Nephron (organoid): ENCODE data around the gene PLXNB3.

Experiments
- H3K27ac Mint-ChIP-seq, 3 experiments: 2 replicates each; pipeline ENCODE4 v1.8.0; 2020; ENCODE audit warnings: mixed read lengths in 3 of 3, mild to moderate bottlenecking in 2 of 3, moderate library complexity in 1 of 3
- H3K27me3 Mint-ChIP-seq: 2 replicates; pipeline ENCODE4 v1.8.0; 2021; ENCODE audit warnings: low read depth, mild to moderate bottlenecking, moderate library complexity, mixed read lengths
- H3K36me3 Mint-ChIP-seq: 2 replicates; pipeline ENCODE4 v1.8.0; 2020; ENCODE audit warnings: low read depth, mixed read lengths
- H3K4me1 Mint-ChIP-seq: 2 replicates; pipeline ENCODE4 v1.8.0; 2020; ENCODE audit warnings: mixed read lengths
- H3K4me3 Mint-ChIP-seq, 3 experiments: 2 replicates each; pipeline ENCODE4 v1.8.0; 2020; ENCODE audit warnings: mild to moderate bottlenecking in 3 of 3, mixed read lengths in 3 of 3, moderate library complexity in 2 of 3
- H3K9me3 Mint-ChIP-seq: 2 replicates; pipeline ENCODE4 v1.8.0; 2020; ENCODE audit warnings: mixed read lengths
- CTCF ChIP-seq, 3 experiments: fragments of 200-600 bp; sonication (generic); IDR thresholded peaks; one replicate each; pipeline ENCODE4 v1.5.0; 2021; ENCODE audit warnings: antibody characterized with exemption in 3 of 3; ENCODE audit not compliant: unreplicated experiment in 3 of 3

The PLXNB3 gene

DNA sequence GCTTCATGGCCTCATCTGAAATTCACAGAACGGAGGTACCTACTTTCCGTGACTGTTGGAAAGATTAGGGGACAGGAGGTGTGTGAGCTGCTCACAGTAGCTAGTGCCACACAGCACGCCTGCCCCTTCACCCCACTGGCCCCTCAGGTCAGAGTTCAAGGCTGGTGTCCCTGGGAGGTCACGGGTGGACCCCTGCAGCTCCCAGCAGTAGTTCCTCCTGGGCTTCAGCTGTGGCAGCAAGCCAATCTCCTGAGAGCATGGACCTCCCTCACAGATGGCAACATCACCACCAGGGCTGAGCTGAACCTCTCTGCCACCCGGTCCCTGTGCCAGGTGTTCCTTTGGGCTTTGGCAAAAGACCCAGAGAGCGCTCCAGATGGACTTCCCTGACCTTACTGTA lies 28.3 kb downstream of the PLXNB3 start:
- peak overlapping the region; percentile 30 to 95 (median 90) for H3K4me3 Mint-ChIP-seq
- H3K27ac Mint-ChIP-seq, result no peak overlapping the region
- peaks cover 8% of the 10 kb centered on the region for H3K9me3 Mint-ChIP-seq
- no peaks in the 10 kb centered on the region for H3K27me3 Mint-ChIP-seq
- H3K4me1 Mint-ChIP-seq, result peaks cover 8% of the 10 kb centered on the region
- peaks cover 9% of the 10 kb centered on the region for H3K36me3 Mint-ChIP-seq
- TF ChIP-seq CTCF (IDR thresholded peaks at IDR 0.05; ENCODE audit: unreplicated experiment in 3 of 3), result no peak

DNA sequence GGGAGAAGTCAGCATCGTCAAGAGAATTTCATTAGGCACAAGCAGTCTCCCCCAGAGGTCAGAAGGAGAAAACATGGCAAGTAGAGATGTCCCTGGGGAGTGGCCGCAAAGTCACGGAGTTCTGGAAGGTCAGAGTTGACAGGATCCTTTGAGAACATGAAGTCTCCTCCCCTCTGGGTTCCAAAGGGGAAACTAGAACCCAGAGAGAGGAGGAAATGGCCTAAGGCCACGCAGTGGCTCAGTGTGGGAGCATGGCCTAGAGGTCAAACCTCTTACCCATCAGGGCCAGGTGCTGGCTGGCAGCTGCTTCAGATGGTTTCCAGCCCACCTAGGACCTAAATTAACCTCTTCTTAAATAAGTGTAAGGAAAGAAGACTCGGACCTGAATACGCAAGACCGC lies 29.2 kb downstream of the PLXNB3 start:
- H3K4me1 Mint-ChIP-seq, result peaks cover 8% of the 10 kb centered on the region
- no peak for TF ChIP-seq CTCF (IDR thresholded peaks at IDR 0.05; ENCODE audit: unreplicated experiment in 3 of 3)
- peaks cover 8% of the 10 kb centered on the region for H3K9me3 Mint-ChIP-seq
- H3K27me3 Mint-ChIP-seq, result no peaks in the 10 kb centered on the region
- peak overlapping the region; percentile 90 to 95 (median 93) for H3K4me3 Mint-ChIP-seq
- H3K27ac Mint-ChIP-seq, result peak overlapping the region; percentile 51 to 93 (median 70)
- peaks cover 8% of the 10 kb centered on the region for H3K36me3 Mint-ChIP-seq

DNA sequence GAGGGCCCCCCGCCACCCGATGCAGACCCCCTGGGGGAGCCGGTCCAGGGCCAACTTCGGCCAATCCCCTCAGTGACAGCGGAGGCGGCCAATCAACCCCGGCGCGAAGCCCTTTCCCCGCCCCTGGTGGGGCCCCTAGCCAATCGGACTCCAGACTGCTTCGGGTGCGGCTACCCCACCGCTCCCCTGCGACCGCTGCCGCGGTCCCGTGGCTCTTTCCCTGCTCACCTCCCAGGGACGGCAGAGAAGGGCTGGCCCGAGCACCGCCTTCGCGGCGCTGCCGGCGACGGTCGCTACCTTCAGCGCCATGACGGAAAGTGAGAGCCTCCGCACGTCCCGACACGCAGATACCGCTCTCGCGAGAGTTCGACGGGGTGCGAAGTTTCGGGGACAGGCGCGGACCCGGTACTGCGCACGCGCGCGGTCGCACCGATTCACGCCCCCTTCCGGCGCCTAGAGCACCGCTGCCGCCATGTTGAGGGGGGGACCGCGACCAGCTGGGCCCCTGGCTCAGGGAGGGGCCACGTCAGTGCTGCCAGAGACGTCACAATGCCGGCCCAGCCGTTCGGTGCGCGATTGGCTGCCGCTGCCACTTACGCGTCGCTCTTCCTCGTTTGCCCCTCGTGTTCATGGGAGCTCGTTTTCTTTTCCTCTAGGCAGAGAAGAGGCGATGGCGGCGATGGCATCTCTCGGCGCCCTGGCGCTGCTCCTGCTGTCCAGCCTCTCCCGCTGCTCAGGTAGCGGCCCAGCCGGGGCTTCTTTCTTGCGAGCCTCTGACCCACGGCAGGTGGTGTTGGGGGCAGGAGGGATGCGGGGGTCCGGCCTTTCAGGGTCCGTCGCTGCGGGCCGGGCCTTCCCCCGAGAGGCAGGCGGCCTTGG lies 30.2 kb downstream of the PLXNB3 start, which contains the start of the genes IDH3G and SSR4:
Gene IDH3G, minus strand, starts transcription at position 358 of the 879 bp plus-strand sequence. Its CDS starts 49 bp downstream, at position 309.
Gene SSR4, plus strand, starts transcription at position 651 of the 879 bp plus-strand sequence. Its CDS starts 20 bp downstream, at position 671.
- TF ChIP-seq CTCF (IDR thresholded peaks at IDR 0.05; ENCODE audit: unreplicated experiment in 3 of 3), result no peak
- H3K27me3 Mint-ChIP-seq, result no peaks in the 10 kb centered on the region
- H3K36me3 Mint-ChIP-seq, result peaks cover 14% of the 10 kb centered on the region
- H3K9me3 Mint-ChIP-seq, result peaks cover 8% of the 10 kb centered on the region
- peak within 1 kb of the TSS; percentile 85 to 96 (median 93) for H3K27ac Mint-ChIP-seq
- H3K4me1 Mint-ChIP-seq, result peaks cover 8% of the 10 kb centered on the region
- peak within 1 kb of the TSS; percentile 90 to 95 (median 93) for H3K4me3 Mint-ChIP-seq

DNA sequence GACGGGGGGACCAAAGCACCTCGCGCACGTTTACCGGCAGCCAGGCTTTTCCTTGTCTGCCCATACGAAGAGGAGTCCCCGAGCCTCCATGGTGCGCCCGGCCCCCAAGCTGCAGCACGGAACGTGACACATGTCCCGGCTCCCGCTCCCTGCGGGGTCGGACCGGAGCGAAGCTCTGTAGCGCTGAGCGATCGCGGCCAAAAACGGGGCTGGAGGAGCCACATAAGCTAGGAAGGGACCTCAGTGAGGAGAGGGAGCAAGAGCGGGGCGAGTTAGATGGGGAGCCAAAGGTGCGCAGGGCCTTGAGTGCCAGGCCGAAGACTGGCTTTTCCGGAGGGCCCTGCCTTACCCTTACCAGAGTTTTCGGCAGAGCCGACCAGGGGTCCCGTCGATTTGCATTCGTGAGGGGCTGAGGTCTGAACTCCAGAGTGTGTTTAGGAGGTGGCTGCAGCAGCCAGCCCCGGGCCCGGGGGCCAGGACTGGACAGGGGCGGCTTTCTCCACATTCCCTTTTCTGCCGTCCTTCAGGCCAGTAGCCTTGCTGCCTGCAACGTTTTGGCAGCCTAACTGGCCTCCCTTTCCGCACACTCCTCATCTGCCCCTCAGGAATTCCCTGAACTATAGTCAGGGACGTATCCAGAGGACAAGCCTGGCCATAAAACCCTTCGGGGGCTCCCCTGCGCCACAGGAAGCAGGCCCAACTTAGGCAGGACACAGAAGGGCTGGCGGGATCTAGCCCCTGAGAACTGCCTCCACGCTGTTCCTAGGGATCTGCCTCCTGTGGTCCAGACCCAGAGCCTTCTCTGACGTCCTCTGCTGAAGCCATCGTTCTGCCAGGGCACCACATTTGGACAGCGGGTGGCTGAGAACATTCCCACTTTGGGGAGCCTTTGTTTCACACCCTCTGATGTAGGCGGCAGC lies 31.1 kb downstream of the PLXNB3 start:
- Mint-ChIP-seq H3K4me1 (peaks cover 8% of the 10 kb centered on the region), H3K9me3 (peaks cover 8% of the 10 kb centered on the region), H3K36me3 (peaks cover 14% of the 10 kb centered on the region), H3K4me3 (peak overlapping the region; percentile 90 to 95 (median 93)), H3K27ac (peak overlapping the region; percentile 31 to 85 (median 60)), H3K27me3 (no peaks in the 10 kb centered on the region)
- no peak for TF ChIP-seq CTCF (IDR thresholded peaks at IDR 0.05; ENCODE audit: unreplicated experiment in 3 of 3)

GRCh38 chrX:153797415-153798015 lies 33.5 kb downstream of the PLXNB3 start:
- TF ChIP-seq CTCF (IDR thresholded peaks at IDR 0.05; ENCODE audit: unreplicated experiment in 3 of 3), result no peak
- Mint-ChIP-seq H3K4me3 (no peak overlapping the region), H3K9me3 (peaks cover 8% of the 10 kb centered on the region), H3K36me3 (peaks cover 10% of the 10 kb centered on the region), H3K27ac (no peak overlapping the region), H3K4me1 (peaks cover 8% of the 10 kb centered on the region), H3K27me3 (no peaks in the 10 kb centered on the region)
